Measurements from ENCODE around the gene TMPRSS3.

GRCh38 chr21:42409366-42409765 lies 13.5 kb upstream of the TMPRSS3 start:
- TF ChIP-seq POLR2A (IDR thresholded peaks at IDR 0.05) (no peak), CTCF (IDR thresholded peaks at IDR 0.05) (no peak)

All from heart left ventricle (tissue), 13 donors.